H1 (cell line): Measurements from ENCODE around the gene PTGDR2. TPM values are rescaled to one million over a fixed set of nuclear protein-coding genes. Genes with fewer than 3 reads are reported as not detected.
A peak's percentile ranks its signal among the peaks of the same experiment; 100 is the strongest.

Experiments used
- CTCF ChIA-PET: fragments of 300-600 bp; sonication (Branson Sonifier 250); formaldehyde crosslinking; loops from one replicate; lab custom pipeline; 2021; ENCODE audit not compliant: partially characterized antibody; lab: Charles Lee
- POLR2A ChIA-PET: fragments of 300-600 bp; sonication (Branson Sonifier 250); formaldehyde crosslinking; loops from one replicate; lab custom pipeline; 2021; ENCODE audit warnings: inconsistent platforms; ENCODE audit not compliant: partially characterized antibody; lab: Charles Lee
- DNase-seq, 2 experiments: peaks; one replicate each; pipeline versions ENCODE4 v3.0.0 to v3.0.0-alpha.2; 2010 to 2022; ENCODE audit warnings: low spot score in 2 of 2, low read depth in 1 of 2, mixed read lengths in 1 of 2
- FAIRE-seq: peaks from 2 replicates; lab custom pipeline; 2011; peaks lifted over from hg19 to GRCh38; lab: Jason Lieb, UNC
- H2AFZ ChIP-seq: 2 replicates; pipeline ENCODE4 v1.8.1; 2012; ENCODE audit warnings: low read length, inconsistent platforms
- H2AK5ac ChIP-seq: 2 replicates; pipeline ENCODE4 v1.6.1; 2013; ENCODE audit warnings: low read depth, low read length
- H2BK120ac ChIP-seq: replicated peaks from 2 replicates; pipeline ENCODE3; 2013; ENCODE audit warnings: low read depth, low read length, inconsistent platforms
- H2BK12ac ChIP-seq: 2 replicates; pipeline ENCODE4 v1.6.1; 2013; ENCODE audit warnings: low read depth, low read length
- H2BK15ac ChIP-seq: 2 replicates; pipeline ENCODE4 v1.6.1; 2013; ENCODE audit warnings: low read length
- H2BK20ac ChIP-seq: 2 replicates; pipeline ENCODE4 v1.6.1; 2013; ENCODE audit warnings: low read length
- H2BK5ac ChIP-seq: 2 replicates; pipeline ENCODE4 v1.6.1; 2013; ENCODE audit warnings: low read depth, low read length
- H3K14ac ChIP-seq: 2 replicates; pipeline ENCODE4 v1.6.1; 2013; ENCODE audit warnings: inconsistent platforms; ENCODE audit not compliant: insufficient read length
- H3K18ac ChIP-seq: 2 replicates; pipeline ENCODE4 v1.6.1; 2013; ENCODE audit warnings: low read length; ENCODE audit errors: extremely low read depth
- H3K23ac ChIP-seq: 2 replicates; pipeline ENCODE4 v1.6.1; 2013; ENCODE audit warnings: inconsistent platforms; ENCODE audit not compliant: insufficient read length
- H3K23me2 ChIP-seq: 2 replicates; pipeline ENCODE4 v1.6.1; 2013; ENCODE audit warnings: low read depth, low read length
- H3K27ac ChIP-seq: 2 replicates; pipeline ENCODE4 v1.6.1; 2011; ENCODE audit warnings: low read depth, low read length, inconsistent platforms
- H3K27me3 ChIP-seq, 4 experiments: replicated peaks in 1 of 4; 1 replicate in 1 of 4; 2 replicates in 3 of 4; pipeline versions ENCODE4 v1.6.1 to v1.8.1; 2011 to 2013; ENCODE audit warnings: low read length in 3 of 4, mild to moderate bottlenecking in 3 of 4, inconsistent platforms in 2 of 4, mixed read lengths in 2 of 4, moderate library complexity in 1 of 4; ENCODE audit not compliant: control insufficient read depth in 3 of 4, insufficient read depth in 3 of 4; ENCODE audit errors: extremely low read depth in 1 of 4
- H3K36me3 ChIP-seq, 4 experiments: 2 replicates each; pipeline versions ENCODE4 v1.6.1 to v1.8.1; 2011 to 2013; ENCODE audit warnings: mild to moderate bottlenecking in 4 of 4, low read length in 3 of 4, moderate library complexity in 2 of 4, control low read depth in 1 of 4, inconsistent platforms in 1 of 4; ENCODE audit not compliant: insufficient read depth in 4 of 4, control insufficient read depth in 2 of 4
- H3K4ac ChIP-seq: replicated peaks from 2 replicates; pipeline ENCODE3; 2013; ENCODE audit warnings: low read length, low read depth, mixed read lengths, inconsistent platforms; ENCODE audit not compliant: insufficient read length
- H3K4me1 ChIP-seq, 4 experiments: replicated peaks in 1 of 4; 1 replicate in 1 of 4; 2 replicates in 3 of 4; pipeline versions ENCODE4 v1.6.1 to v1.8.1; 2011 to 2013; ENCODE audit warnings: low read length in 3 of 4, inconsistent platforms in 2 of 4, mixed read lengths in 1 of 4; ENCODE audit not compliant: insufficient read depth in 4 of 4, control insufficient read depth in 3 of 4
- H3K4me2 ChIP-seq, 2 experiments: 2 replicates each; pipeline versions ENCODE4 v1.6.1 to v1.8.1; 2011 to 2013; ENCODE audit warnings: low read depth in 2 of 2, low read length in 2 of 2, control low read depth in 1 of 2, inconsistent platforms in 1 of 2, mild to moderate bottlenecking in 1 of 2; ENCODE audit not compliant: insufficient read depth in 1 of 2
- H3K4me3 ChIP-seq, 4 experiments: fragments of 200-600, 300-600 bp in 1 of 4; sonication (generic), shearing (Covaris generic), sonication (Bioruptor Twin) in 1 of 4; 2 replicates each; pipeline versions ENCODE4 v1.5.1 to v1.8.1; 2011 to 2016; ENCODE audit warnings: low read length in 4 of 4, low read depth in 3 of 4, control low read depth in 2 of 4, inconsistent platforms in 2 of 4, mild to moderate bottlenecking in 2 of 4, mixed read lengths in 1 of 4, moderate library complexity in 1 of 4; ENCODE audit not compliant: insufficient read depth in 2 of 4; ENCODE audit errors: extremely low read depth in 1 of 4
- H3K56ac ChIP-seq: replicated peaks from 2 replicates; pipeline ENCODE3; 2013; ENCODE audit warnings: low read depth, mild to moderate bottlenecking, mixed read lengths, low read length, inconsistent platforms; ENCODE audit not compliant: insufficient read length
- H3K79me1 ChIP-seq: 2 replicates; pipeline ENCODE4 v1.6.1; 2013; ENCODE audit warnings: low read depth, low read length, control low read depth
- H3K79me2 ChIP-seq, 2 experiments: 2 replicates each; pipeline versions ENCODE4 v1.6.1 to v1.8.1; 2012 to 2013; ENCODE audit warnings: low read length in 2 of 2, mild to moderate bottlenecking in 2 of 2, inconsistent platforms in 1 of 2; ENCODE audit not compliant: insufficient read depth in 2 of 2, control insufficient read depth in 1 of 2
- H3K9ac ChIP-seq, 4 experiments: replicated peaks in 1 of 4; 1 replicate in 1 of 4; 2 replicates in 3 of 4; pipeline versions ENCODE4 v1.6.1 to v1.8.1; 2011 to 2013; ENCODE audit warnings: low read depth in 3 of 4, low read length in 3 of 4, control low read depth in 2 of 4, mild to moderate bottlenecking in 2 of 4, moderate library complexity in 2 of 4, inconsistent platforms in 1 of 4; ENCODE audit errors: extremely low read depth in 1 of 4
- H3K9me3 ChIP-seq, 2 experiments: 2 replicates each; pipeline versions ENCODE4 v1.6.1 to v1.8.1; 2012 to 2013; ENCODE audit warnings: mild to moderate bottlenecking in 2 of 2, moderate library complexity in 2 of 2, control low read depth in 1 of 2, inconsistent platforms in 1 of 2, low read depth in 1 of 2, low read length in 1 of 2, mixed read lengths in 1 of 2; ENCODE audit not compliant: insufficient read depth in 2 of 2
- H4K20me1 ChIP-seq, 2 experiments: replicated peaks in 1 of 2; 2 replicates each; pipeline versions ENCODE3 to v1.8.1; 2011 to 2013; ENCODE audit warnings: inconsistent platforms in 2 of 2, low read length in 2 of 2, mild to moderate bottlenecking in 1 of 2; ENCODE audit not compliant: insufficient read depth in 2 of 2, control insufficient read depth in 1 of 2
- H4K5ac ChIP-seq: 2 replicates; pipeline ENCODE4 v1.6.1; 2013; ENCODE audit warnings: low read length, low read depth, mixed read lengths, inconsistent platforms; ENCODE audit not compliant: insufficient read length
- H4K8ac ChIP-seq: 2 replicates; pipeline ENCODE4 v1.8.0; 2013; ENCODE audit warnings: mild to moderate bottlenecking, moderate library complexity, low read length, inconsistent platforms; ENCODE audit not compliant: insufficient read depth; ENCODE audit errors: extremely low read depth
- H4K91ac ChIP-seq: replicated peaks from 2 replicates; pipeline ENCODE3; 2013; ENCODE audit warnings: low read length, mixed read lengths, inconsistent platforms; ENCODE audit not compliant: insufficient read length
- CBX8 ChIP-seq: fragments of 300-800, 300-1000 bp; sonication (generic); IDR thresholded peaks from 2 replicates; pipeline ENCODE4 v1.7.1; 2016; ENCODE audit warnings: low read depth, low read length, borderline replicate concordance
- KDM1A ChIP-seq: fragments of 200-600, 300-600 bp; sonication (generic); IDR thresholded peaks from 2 replicates; pipeline ENCODE4 v1.7.1; 2016; ENCODE audit warnings: mild to moderate bottlenecking, low read length, borderline replicate concordance
- POLR2AphosphoS5 ChIP-seq: IDR thresholded peaks from 2 replicates; pipeline ENCODE4 v1.6.1; 2011; ENCODE audit warnings: low read depth, low read length
- RAD21 ChIP-seq, 2 experiments: IDR thresholded peaks in 1 of 2; conservative IDR thresholded peaks in 1 of 2; 2 replicates each; pipeline ENCODE4 v1.6.1; 2011; ENCODE audit warnings: low read depth in 2 of 2, low read length in 2 of 2, improper control_type of control experiment in 1 of 2, inconsistent platforms in 1 of 2, mild to moderate bottlenecking in 1 of 2, moderate library complexity in 1 of 2
- RXRA ChIP-seq: IDR thresholded peaks from 2 replicates; pipeline ENCODE4 v1.6.1; 2011; ENCODE audit warnings: low read depth, mild to moderate bottlenecking, low read length, moderate library complexity; ENCODE audit not compliant: insufficient read depth
- SP1 ChIP-seq: IDR thresholded peaks from 2 replicates; pipeline ENCODE4 v1.6.1; 2011; ENCODE audit warnings: low read depth, low read length
- WGBS, 2 experiments: shearing (Covaris generic) in 1 of 2; methylation state at CpG; one replicate each; pipeline versions ENCODE4 v1.1.6 to v1.1.7; 2013 to 2015; ENCODE audit warnings: low lambda C conversion rate in 2 of 2, mixed read lengths in 2 of 2, inconsistent platforms in 1 of 2, low coverage in 1 of 2, missing lambda C conversion rate in 1 of 2; ENCODE audit not compliant: insufficient replicate concordance in 2 of 2, insufficient coverage in 1 of 2, insufficient read length in 1 of 2; ENCODE audit errors: extremely low coverage in 1 of 2, missing lambda C conversion rate in 1 of 2; 5-methylcytosine and 5-hydroxymethylcytosine counted together
- polyA plus RNA-seq, 7 experiments: library from polyadenylated mRNA; depleted of rRNA in 3 of 7; stranded (reverse) in 5 of 7; unstranded in 2 of 7; fragments of >200 nt in 5 of 7; fragments of 200-250 nt in 2 of 7; gene quantifications; 1 replicate in 5 of 7; 2 replicates in 1 of 7; 4 replicates in 1 of 7; pipeline versions ENCODE4 v1.2.1 to v1.2.3, GENCODE V29; 2011 to 2013; ENCODE audit warnings: missing spikeins in 2 of 7, mixed read lengths in 2 of 7
- total RNA-seq: library from RNA; stranded (reverse); fragmentation: NEBNext Ultra II Directional; extraction: Animal tissue kit (Norgen Biotek cat#: 25700); gene quantifications from 2 replicates; pipeline ENCODE4 v1.2.1, GENCODE V29; 2021

Gene PTGDR2
- total and polyA plus RNA-seq, 2 of the 8 experiments (the other 6 are each of a cell fraction or from before 2014, with no cell fraction given) = 0.20 TPM; not detected in 1

DNA sequence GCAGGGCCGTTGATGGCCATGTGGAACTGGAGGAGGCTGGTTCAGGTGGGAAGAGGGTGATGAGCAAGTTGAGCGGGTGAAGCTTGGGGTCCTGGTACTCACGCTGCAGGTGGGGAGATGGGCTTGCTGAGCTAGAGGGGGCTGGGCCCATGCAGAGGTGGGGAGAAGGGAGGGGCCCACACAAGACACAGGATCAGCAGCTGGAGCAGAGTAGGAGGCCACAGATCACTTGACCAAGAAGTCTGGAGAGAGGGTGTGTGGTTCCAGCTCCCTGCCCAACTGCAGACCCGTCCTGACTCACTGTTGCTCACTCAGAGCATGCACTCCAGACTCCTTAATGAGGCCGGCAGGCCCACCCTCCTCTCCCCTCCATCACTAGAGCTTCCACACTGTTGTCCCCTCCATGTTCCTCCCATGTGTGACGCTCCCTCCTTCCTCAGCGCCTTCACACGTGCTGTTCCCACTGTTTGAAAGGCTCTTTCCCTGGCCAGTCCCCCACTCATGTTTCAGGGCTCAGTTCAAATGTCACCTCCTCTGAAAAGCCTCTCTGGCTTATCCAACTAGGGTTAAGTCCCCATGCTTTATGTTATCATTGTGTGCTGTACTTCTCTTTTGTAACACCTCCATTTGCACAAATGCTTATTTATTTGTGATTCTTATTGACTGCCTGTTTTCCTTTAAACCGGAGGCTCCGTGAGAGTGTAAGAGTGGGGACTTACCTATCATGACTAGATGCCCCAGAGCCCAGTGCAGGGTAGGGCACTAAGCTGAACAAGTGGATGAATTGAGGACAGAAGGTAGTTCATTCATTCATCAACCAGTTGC lies 11.5 kb downstream of the PTGDR2 start:
- Histone ChIP-seq H3K4me1 (peaks cover 0 to 21% (median 7%) of the 10 kb centered on the region in 4 experiments; a peak in 6 of 7 replicates), H2BK15ac (no peak overlapping the region), H2AFZ (no peak overlapping the region), H4K91ac (no peak overlapping the region), H3K9me3 (no peaks in the 10 kb centered on the region), H2BK20ac (no peak overlapping the region), H3K23me2 (peaks cover 11% of the 10 kb centered on the region; the same call in 1 of the 2 replicates), H3K23ac (no peak overlapping the region), H2BK12ac (no peak overlapping the region), H4K8ac (no peak overlapping the region), H3K56ac (no peak overlapping the region), H3K27ac (no peak overlapping the region), H3K79me1 (peaks cover 6% of the 10 kb centered on the region), H3K79me2 (peaks cover 19 to 41% of the 10 kb centered on the region in 2 experiments), H3K27me3 (no peaks in the 10 kb centered on the region), H3K4me2 (peak overlapping the region; percentile 89 to 99), H2BK5ac (no peak overlapping the region; the same call in 1 of the 2 replicates), H3K4me3 (peak overlapping the region in 3 of 4 experiments; percentile 79 to 92 (median 89); a peak in 6 of 8 replicates), H3K4ac (no peak overlapping the region), H4K5ac (no peak overlapping the region), H4K20me1 (peaks cover 2 to 9% of the 10 kb centered on the region in 2 experiments), H3K9ac (peak overlapping the region in 1 of 4 experiments; percentile 31; a peak in 1 of 7 replicates), H2BK120ac (no peak overlapping the region), H3K18ac (no peak overlapping the region), H3K14ac (no peak overlapping the region), H3K36me3 (peaks cover 4 to 13% (median 9%) of the 10 kb centered on the region in 4 experiments), H2AK5ac (no peak overlapping the region; the same call in 1 of the 2 replicates)
- WGBS, 2 experiments = 83% methylated on average over 10 of the region's 10 CpGs; no CpG with 5 or more reads in 1 of the 2 experiments
- ChIA-PET CTCF (interaction anchor here (0.5 to 9.1 kb wide), 9 partner anchors 10 to 621 kb away, joined by 3 to 78 read pairs (median 4); no protein-coding TSS in a partner anchor), POLR2A (interaction anchor here (0.9 to 7.3 kb wide), 5 partner anchors 9 to 62 kb away, joined by 3 to 54 read pairs (median 3); partner anchors contain the start of genes PRPF19 and PTGDR2)
- DNase-seq = no peak
- no peak for FAIRE-seq
- TF ChIP-seq SP1 (no peak), KDM1A (no peak), POLR2AphosphoS5 (no peak), RAD21 (IDR thresholded peaks at IDR 0.05 in 1 of 2, conservative IDR thresholded peaks at IDR 0.05 in 1 of 2; ENCODE audit: low read depth in 2 of 2, low read length in 2 of 2) (no peak), CBX8 (no peak), RXRA (no peak)
